ENCODE results near the gene PHLDA2.

DNA sequence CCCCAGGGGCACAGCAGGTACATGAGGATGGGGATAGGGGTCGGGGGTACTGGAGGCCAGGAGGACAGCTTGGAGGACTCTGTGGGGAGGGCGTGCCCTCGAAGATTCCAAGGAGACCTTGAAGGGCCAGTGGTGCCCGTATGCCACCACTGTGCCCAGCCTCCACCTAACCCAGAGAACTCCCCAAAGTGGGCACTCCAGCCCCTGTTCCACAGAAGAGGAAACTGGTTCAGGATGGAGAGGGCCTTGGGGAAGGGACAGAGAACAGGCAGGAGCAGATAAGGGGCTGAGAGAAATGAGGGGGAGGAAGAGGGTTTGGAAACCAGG lies 2.2 kb upstream of the PHLDA2 start:
- no peak for TF ChIP-seq POLR2A (IDR thresholded peaks at IDR 0.05)
- no peak for TF ChIP-seq POLR2AphosphoS5 (IDR thresholded peaks at IDR 0.05)
- TF ChIP-seq, protein P1, sequence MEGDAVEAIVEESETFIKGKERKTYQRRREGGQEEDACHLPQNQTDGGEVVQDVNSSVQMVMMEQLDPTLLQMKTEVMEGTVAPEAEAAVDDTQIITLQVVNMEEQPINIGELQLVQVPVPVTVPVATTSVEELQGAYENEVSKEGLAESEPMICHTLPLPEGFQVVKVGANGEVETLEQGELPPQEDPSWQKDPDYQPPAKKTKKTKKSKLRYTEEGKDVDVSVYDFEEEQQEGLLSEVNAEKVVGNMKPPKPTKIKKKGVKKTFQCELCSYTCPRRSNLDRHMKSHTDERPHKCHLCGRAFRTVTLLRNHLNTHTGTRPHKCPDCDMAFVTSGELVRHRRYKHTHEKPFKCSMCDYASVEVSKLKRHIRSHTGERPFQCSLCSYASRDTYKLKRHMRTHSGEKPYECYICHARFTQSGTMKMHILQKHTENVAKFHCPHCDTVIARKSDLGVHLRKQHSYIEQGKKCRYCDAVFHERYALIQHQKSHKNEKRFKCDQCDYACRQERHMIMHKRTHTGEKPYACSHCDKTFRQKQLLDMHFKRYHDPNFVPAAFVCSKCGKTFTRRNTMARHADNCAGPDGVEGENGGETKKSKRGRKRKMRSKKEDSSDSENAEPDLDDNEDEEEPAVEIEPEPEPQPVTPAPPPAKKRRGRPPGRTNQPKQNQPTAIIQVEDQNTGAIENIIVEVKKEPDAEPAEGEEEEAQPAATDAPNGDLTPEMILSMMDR (IDR thresholded peaks at IDR 0.05), result no peak
